NCI-H69 (cell line): ENCODE results near the gene TERT.
"Not testable (repeated sequence)": the region's sequence is repeated elsewhere in the genome, so short reads cannot be mapped to it uniquely, and the experiment has no call there.

ENCODE experiments used
- DNase-seq: peaks from one replicate; lab custom pipeline; 2025; lab: John Stamatoyannopoulos, UW

Gene TERT

DNA sequence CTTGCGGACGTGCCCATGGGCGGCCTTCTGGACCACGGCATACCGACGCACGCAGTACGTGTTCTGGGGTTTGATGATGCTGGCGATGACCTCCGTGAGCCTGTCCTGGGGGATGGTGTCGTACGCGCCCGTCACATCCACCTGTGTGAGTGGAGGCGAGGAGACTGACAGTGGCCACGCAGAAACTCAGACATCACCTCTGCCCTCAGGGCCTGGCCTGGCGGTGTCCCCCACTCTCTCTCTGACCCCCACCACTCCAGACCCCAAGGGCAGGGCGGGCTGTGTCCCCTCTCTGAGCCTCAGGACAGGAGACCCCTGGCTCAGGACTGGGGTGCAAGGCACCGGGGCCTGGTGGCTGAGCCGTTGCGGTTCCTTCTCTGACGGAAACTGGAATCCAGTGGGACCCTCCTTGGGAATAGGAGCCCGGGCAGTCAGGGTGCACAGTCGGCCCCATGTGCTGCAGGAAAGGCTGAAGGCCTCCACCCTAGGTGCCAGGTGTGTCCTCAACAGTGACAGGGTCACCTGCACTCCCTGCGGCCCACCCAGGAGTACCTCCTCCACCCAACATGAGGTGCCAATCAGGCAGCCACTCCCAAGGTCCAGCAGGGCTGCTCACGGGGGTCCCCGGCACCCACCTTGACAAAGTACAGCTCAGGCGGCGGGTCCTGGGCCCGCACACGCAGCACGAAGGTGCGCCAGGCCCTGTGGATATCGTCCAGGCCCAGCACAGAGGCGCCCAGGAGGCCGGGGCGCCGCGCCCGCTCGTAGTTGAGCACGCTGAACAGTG is 16.0 kb downstream of the TERT start:
- no peak for DNase-seq

DNA sequence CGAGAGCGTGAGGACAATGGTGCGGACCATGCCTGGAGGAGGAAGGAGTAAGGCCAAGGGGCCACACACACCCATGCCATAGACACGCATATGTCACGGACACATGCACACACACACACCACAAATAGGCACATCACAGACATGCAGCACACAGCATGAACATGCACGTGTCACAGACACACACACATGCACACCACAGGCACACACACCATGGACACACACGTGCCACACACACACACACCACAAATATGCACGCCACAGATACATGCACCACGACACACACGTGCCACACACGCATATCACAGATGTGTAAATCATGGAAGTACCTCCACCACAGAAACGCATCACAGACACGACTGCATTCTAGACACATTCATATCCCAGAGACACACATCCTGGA is 16.7 kb downstream of the TERT start:
- no peak for DNase-seq

GRCh38 chr5:1277781-1278180 is 17.1 kb downstream of the TERT start:
- no peak for DNase-seq

DNA sequence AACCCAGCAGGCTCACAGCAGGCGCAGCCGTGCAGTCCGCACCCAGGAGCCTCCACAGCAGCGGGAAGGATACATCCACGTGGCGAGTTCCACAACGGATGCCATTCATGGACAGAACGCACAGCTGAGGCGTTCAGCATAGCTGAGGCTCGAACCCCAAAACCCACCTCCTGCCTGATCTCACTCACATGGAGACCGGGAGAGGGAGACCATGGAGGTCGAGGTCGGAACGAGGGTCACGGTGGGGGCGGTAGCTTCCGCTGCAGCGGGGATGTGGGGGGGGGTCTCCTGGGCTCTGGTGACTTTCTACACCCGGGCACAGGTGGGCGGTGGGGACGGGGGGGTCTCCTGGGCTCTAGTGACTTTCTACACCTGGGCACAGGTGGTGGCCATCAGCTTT is 17.5 kb downstream of the TERT start:
- DNase-seq: no peak

GRCh38 chr5:1276930-1277329 is 17.9 kb downstream of the TERT start:
- DNase-seq: no peak

GRCh38 chr5:1275397-1276391 is 19.2 kb downstream of the TERT start:
- DNase-seq: not testable (repeated sequence)

DNA sequence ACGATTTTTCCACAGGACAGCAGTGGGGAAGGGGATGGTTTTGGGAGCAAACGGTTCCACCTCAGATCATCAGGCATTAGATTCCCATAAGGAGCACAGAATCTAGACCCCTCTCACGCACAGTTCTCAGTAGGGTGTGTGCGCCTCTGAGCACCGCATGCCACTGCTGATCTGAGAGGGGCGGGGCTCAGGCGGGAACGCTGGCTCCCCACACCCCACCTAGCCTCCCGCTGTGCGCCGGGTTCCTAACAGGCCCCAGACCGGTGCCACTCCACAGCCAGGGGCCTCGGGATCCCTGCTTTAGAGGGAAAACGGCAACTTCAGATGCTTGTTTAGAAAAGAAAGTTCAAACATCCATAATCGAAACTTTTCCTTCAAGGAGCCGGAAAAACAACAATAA is 20.4 kb downstream of the TERT start:
- DNase-seq: no peak

- no peak for DNase-seq
Observed at GRCh38 chr5:1273745-1274144, 21.1 kb downstream of the TERT start.

- DNase-seq: no peak
Observed at GRCh38 chr5:1272201-1272600, 22.7 kb downstream of the TERT start.

GRCh38 chr5:1270933-1271914 is 23.6 kb downstream of the TERT start:
- DNase-seq: no peak

DNA sequence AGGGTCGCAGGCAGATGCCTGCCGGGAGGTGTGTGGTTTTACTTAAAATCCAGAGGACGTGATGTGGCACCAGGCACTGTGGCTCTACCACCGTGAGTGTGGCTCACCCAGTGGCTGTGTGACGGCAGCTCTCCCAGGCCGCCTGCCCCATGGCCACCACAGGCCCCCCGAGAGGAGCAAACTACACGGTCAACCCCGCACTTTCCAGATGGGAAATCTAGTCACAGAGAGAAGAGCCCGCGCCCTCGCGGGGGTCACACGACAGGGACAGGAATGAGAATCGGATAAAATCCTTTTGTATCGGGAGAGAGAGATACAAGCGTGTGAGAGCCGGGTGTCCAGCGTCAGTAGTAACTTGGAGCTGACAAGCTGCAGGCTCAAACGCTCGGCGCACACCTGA is 24.4 kb downstream of the TERT start:
- no peak for DNase-seq

DNA sequence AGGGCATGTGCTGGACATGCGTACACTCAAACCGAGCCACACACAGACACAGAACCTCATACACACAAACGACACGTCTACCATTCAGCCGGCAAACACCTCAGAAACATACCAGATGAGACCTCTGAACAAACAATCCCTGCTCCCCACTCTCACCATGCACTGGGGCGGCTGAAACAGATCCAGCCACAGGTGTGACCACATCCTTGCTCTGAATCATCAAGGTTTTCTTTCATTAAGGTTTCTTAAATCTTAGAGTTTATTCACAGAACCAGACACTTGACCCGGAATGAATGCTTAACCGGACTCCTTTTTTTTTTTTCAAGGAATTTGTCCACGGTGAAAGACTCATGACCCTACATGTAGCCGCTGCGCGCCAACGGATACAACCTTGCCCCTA is 26.2 kb downstream of the TERT start:
- no peak for DNase-seq

DNA sequence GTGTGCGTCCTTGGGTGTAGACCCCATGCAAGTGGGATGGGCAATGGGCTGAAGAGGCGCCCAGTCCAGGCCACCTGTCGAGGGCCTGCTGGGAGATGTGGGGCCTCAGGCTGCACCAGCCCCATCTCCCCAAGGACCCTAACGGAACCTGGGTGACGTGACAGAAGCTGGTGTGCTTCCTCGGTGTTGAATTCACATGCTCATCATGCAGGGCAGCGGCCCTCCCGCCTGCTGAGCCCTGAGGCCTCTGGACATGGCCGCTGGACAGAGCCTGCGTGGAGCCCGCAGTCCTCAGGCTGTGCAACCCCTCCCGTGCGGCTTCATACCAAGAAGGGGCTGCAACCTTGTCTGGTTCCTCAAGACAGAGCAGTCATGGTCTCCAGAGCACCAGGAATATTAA is 26.8 kb downstream of the TERT start:
- DNase-seq: no peak

DNA sequence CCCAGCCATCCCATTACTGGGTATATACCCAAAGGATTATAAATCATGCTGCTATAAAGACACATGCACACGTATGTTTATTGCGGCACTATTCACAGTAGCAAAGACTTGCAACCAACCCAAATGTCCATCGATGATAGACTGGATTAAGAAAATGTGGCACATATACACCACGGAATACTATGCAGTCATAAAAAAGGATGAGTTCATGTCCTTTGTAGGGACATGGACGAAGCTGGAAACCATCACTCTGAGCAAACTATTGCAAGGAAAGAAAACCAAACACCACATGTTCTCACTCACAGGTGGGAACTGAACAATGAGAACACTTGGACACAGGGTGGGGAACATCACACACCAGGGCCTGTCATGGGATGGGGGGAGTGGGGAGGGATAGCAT is 27.4 kb downstream of the TERT start:
- DNase-seq: not testable (repeated sequence)

- DNase-seq: no peak
Observed at GRCh38 chr5:1266791-1267190, 28.1 kb downstream of the TERT start.

- DNase-seq: no peak
Observed at GRCh38 chr5:1265461-1266455, 29.1 kb downstream of the TERT start.

GRCh38 chr5:1265026-1265425 is 29.8 kb downstream of the TERT start:
- no peak for DNase-seq

GRCh38 chr5:1264211-1264610 is 30.7 kb downstream of the TERT start:
- DNase-seq: no peak

DNA sequence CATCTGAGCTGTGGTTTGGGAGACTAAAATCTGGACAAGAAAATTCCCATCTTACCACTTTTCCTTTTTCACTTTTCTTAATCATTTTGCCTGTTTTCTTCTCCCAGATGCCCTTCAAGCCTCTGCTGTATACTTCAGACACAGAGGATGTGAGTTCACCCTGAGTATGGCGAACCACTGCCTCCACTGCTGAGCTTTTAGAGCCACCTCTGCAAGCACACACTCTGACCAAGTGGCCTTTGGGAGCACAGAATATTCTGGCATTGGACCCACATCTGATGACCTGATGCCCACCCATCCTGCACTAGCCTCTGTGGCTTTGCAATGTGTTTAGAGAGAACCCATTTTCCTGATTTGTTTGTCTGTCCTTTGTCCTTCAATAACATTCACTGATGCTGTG is 32.5 kb downstream of the TERT start:
- no peak for DNase-seq

DNA sequence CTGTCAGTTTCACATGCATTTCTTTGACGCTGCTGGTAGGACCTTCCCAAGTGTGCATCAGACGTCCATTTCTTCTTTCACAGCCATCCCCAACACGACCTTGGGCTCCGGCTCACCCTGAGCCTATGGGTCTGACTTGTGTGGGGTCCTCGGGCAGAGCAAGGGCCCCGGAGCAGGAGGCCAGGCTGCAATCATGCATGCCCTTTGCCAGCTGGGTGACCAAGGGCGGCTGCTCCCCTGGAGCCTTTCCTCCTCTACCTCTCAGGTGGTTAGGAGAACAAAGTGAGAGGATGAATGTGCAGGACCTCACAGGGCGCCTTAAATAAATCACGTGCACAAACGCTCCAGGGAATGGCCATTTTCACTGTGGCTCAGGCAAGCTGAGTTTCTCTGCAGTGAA is 33.2 kb downstream of the TERT start:
- DNase-seq: no peak
